ENCODE results near the gene MBLAC2.

DNA sequence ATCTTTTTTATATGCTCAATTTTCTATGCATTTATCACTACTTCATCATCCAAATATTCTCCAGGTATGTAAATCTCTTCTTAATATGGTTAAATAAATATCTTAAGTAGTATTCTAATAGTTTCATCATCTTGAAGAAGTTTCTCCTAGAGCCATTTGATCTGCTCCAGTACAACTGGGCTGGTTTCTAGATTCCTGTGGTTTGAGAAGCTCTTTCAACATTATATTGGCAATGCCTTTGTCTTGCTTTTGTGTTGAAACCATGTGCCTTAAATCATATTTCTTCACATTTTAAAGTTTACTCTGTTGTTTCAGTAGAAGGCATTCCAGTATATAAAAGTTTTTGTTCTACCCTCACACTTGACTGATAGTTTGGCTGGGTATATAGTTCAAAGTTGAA, 27.6 kb downstream of the MBLAC2 start:
- TF ChIP-seq POLR2AphosphoS5 (IDR thresholded peaks at IDR 0.05; ENCODE audit: low read depth, low read length): no peak
- no peak for TF ChIP-seq POLR2A (IDR thresholded peaks at IDR 0.05; ENCODE audit: borderline replicate concordance, extremely low read depth, insufficient read depth, insufficient read length)
- TF ChIP-seq, protein P1, sequence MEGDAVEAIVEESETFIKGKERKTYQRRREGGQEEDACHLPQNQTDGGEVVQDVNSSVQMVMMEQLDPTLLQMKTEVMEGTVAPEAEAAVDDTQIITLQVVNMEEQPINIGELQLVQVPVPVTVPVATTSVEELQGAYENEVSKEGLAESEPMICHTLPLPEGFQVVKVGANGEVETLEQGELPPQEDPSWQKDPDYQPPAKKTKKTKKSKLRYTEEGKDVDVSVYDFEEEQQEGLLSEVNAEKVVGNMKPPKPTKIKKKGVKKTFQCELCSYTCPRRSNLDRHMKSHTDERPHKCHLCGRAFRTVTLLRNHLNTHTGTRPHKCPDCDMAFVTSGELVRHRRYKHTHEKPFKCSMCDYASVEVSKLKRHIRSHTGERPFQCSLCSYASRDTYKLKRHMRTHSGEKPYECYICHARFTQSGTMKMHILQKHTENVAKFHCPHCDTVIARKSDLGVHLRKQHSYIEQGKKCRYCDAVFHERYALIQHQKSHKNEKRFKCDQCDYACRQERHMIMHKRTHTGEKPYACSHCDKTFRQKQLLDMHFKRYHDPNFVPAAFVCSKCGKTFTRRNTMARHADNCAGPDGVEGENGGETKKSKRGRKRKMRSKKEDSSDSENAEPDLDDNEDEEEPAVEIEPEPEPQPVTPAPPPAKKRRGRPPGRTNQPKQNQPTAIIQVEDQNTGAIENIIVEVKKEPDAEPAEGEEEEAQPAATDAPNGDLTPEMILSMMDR (IDR thresholded peaks at IDR 0.05 in 2 of 3, conservative IDR thresholded peaks at IDR 0.05 in 1 of 3; ENCODE audit: borderline replicate concordance in 1 of 3, insufficient read depth in 1 of 3, low read depth in 2 of 3, low read length in 2 of 3): no peak
- TF ChIP-seq, protein P2, sequence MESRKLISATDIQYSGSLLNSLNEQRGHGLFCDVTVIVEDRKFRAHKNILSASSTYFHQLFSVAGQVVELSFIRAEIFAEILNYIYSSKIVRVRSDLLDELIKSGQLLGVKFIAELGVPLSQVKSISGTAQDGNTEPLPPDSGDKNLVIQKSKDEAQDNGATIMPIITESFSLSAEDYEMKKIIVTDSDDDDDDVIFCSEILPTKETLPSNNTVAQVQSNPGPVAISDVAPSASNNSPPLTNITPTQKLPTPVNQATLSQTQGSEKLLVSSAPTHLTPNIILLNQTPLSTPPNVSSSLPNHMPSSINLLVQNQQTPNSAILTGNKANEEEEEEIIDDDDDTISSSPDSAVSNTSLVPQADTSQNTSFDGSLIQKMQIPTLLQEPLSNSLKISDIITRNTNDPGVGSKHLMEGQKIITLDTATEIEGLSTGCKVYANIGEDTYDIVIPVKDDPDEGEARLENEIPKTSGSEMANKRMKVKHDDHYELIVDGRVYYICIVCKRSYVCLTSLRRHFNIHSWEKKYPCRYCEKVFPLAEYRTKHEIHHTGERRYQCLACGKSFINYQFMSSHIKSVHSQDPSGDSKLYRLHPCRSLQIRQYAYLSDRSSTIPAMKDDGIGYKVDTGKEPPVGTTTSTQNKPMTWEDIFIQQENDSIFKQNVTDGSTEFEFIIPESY (IDR thresholded peaks at IDR 0.05; ENCODE audit: extremely low read depth, insufficient replicate concordance, low read length): no peak
- no peak for TF ChIP-seq YY1 (IDR thresholded peaks at IDR 0.05; ENCODE audit: extremely low read depth, insufficient replicate concordance, low read depth, low read length)
- TF ChIP-seq EZH2phosphoT487 (IDR thresholded peaks at IDR 0.05; ENCODE audit: borderline replicate concordance): no peak
- TF ChIP-seq EZH2 (IDR thresholded peaks at IDR 0.05): no peak
- TF ChIP-seq, protein P3, sequence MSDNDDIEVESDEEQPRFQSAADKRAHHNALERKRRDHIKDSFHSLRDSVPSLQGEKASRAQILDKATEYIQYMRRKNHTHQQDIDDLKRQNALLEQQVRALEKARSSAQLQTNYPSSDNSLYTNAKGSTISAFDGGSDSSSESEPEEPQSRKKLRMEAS (IDR thresholded peaks at IDR 0.05): no peak
